ENCODE data around the gene IRS2.

The IRS2 gene

DNA sequence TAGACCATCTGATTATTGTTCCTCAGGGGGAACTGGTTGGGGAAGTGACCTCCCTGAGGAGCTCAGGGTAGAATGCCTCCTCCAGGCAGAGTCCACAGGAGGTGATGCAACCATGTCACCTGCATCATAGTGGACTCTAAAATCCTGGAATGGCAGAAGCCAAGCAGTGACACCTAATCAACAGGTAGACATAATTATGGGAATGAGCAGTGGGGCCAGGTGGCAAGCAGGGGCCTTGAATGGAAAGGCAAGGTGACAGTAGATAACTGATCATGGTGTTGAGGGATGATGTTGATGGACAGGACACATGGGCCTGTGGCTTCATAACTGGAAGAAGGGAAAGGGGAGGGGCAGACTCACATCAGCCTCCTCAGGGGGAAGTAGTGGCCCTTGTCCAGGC is 27.3 kb upstream of the IRS2 start:
- Histone ChIP-seq H4K20me1 (ENCODE audit: insufficient read depth, low read length, poor library complexity, severe bottlenecking) (no peaks in the 10 kb centered on the region), H3K9me3 (ENCODE audit: insufficient read depth, low read depth, low read length) (no peaks in the 10 kb centered on the region), H3K4me1 (ENCODE audit: insufficient read depth, low read length, poor library complexity, severe bottlenecking) (no peaks in the 10 kb centered on the region), H3F3A (ENCODE audit: low read depth) (no peaks in the 10 kb centered on the region), H3K4me3 (ENCODE audit: low read length, poor library complexity, severe bottlenecking) (no peak overlapping the region), H3K9me2 (replicated peaks; ENCODE audit: low read depth, low read length) (0 out of 2 replicates have a peak, but pooled peaks cover 5% of the 10 kb centered on the region), H3K4me2 (ENCODE audit: low read depth, low read length, poor library complexity, severe bottlenecking) (no peak overlapping the region), H2AFZ (ENCODE audit: low read length) (no peak overlapping the region), H3K27me3 (ENCODE audit: insufficient read depth, low read length, poor library complexity, severe bottlenecking) (no peaks in the 10 kb centered on the region), H3K9ac (ENCODE audit: low read depth, low read length, poor library complexity, severe bottlenecking) (no peak overlapping the region), H3K79me2 (ENCODE audit: insufficient read depth, low read length) (no peaks in the 10 kb centered on the region), H3K36me3 (ENCODE audit: insufficient read depth, low read length) (no peaks in the 10 kb centered on the region)
- no peak for TF ChIP-seq EZH2phosphoT487 (IDR thresholded peaks at IDR 0.05; ENCODE audit: borderline replicate concordance)
- TF ChIP-seq, protein P1, sequence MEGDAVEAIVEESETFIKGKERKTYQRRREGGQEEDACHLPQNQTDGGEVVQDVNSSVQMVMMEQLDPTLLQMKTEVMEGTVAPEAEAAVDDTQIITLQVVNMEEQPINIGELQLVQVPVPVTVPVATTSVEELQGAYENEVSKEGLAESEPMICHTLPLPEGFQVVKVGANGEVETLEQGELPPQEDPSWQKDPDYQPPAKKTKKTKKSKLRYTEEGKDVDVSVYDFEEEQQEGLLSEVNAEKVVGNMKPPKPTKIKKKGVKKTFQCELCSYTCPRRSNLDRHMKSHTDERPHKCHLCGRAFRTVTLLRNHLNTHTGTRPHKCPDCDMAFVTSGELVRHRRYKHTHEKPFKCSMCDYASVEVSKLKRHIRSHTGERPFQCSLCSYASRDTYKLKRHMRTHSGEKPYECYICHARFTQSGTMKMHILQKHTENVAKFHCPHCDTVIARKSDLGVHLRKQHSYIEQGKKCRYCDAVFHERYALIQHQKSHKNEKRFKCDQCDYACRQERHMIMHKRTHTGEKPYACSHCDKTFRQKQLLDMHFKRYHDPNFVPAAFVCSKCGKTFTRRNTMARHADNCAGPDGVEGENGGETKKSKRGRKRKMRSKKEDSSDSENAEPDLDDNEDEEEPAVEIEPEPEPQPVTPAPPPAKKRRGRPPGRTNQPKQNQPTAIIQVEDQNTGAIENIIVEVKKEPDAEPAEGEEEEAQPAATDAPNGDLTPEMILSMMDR (conservative IDR thresholded peaks at IDR 0.05; ENCODE audit: low read length) = no peak

DNA sequence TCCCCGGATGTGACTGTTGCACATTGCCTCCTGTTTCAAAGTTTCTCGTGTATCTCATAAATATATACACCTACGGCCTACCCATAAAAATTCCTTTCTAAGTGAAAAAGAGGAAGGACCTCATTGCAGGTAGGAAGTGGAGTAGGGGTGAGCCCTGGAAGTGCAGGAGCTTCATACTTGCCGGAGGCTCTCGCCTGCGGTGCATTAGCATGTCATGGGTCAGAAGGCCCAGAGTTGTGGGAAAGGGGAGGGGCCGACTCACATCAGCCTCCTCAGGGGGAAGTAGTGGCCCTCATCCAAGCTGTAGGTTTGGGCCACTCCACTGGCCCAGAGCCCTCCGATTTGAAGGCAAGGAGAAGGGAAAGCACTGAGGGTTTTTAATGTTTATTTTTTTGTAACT is 26.0 kb upstream of the IRS2 start:
- no peak overlapping the region for H3K4me2 ChIP-seq (ENCODE audit: low read depth, low read length, poor library complexity, severe bottlenecking)
- H3K36me3 ChIP-seq (ENCODE audit: insufficient read depth, low read length) = no peaks in the 10 kb centered on the region
- no peaks in the 10 kb centered on the region for H3K27me3 ChIP-seq (ENCODE audit: insufficient read depth, low read length, poor library complexity, severe bottlenecking)
- H3K4me1 ChIP-seq (ENCODE audit: insufficient read depth, low read length, poor library complexity, severe bottlenecking) = no peaks in the 10 kb centered on the region
- TF ChIP-seq, protein P1 (conservative IDR thresholded peaks at IDR 0.05; ENCODE audit: low read length) = no peak
- no peak for TF ChIP-seq EZH2phosphoT487 (IDR thresholded peaks at IDR 0.05; ENCODE audit: borderline replicate concordance)
- H3K9me3 ChIP-seq (ENCODE audit: insufficient read depth, low read depth, low read length) = no peaks in the 10 kb centered on the region
- H4K20me1 ChIP-seq (ENCODE audit: insufficient read depth, low read length, poor library complexity, severe bottlenecking) = no peaks in the 10 kb centered on the region
- no peak overlapping the region for H2AFZ ChIP-seq (ENCODE audit: low read length)
- no peak overlapping the region for H3K9ac ChIP-seq (ENCODE audit: low read depth, low read length, poor library complexity, severe bottlenecking)
- H3K79me2 ChIP-seq (ENCODE audit: insufficient read depth, low read length) = no peaks in the 10 kb centered on the region
- 0 out of 2 replicates have a peak, but pooled peaks cover 5% of the 10 kb centered on the region for H3K9me2 ChIP-seq (replicated peaks; ENCODE audit: low read depth, low read length)
- no peaks in the 10 kb centered on the region for H3F3A ChIP-seq (ENCODE audit: low read depth)
- no peak overlapping the region for H3K4me3 ChIP-seq (ENCODE audit: low read length, poor library complexity, severe bottlenecking)

DNA sequence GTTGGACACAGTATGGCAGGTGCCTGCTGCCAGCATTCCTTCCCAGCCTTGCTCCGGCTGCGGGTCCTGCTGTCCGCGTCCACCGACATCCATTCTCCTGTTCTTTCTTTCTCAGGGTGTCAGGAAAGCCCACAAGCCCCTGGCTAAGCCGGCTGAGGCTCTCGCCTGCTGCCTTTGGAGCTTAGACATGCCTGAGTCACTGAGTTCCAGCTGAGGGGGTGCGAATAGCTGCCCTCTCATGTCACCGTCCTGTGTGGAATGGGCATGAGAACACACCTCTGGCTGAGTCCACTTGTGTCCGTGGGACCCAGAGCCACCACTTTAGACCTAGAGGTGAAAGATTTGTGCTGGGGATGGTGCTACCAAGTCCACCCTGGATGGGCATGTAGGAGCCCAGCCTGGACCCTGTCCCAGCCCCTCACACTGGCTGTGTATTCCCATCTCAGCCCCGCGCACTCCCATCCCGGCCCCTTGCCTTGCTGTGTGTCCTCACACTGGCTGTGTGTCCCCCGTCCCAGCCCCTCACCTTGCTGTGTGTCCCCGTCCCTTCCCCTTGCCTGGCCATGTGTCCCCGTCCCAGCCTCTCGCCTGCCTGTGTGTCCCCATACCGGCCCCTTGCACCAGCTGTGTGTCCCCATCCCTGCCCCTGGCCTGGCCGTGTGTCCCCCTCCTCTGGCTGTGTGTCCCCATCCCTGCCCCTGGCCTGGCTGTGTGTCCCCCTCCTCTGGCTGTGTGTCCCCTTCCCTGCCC is 24.6 kb upstream of the IRS2 start:
- Histone ChIP-seq H3K9ac (ENCODE audit: low read depth, low read length, poor library complexity, severe bottlenecking) (no peak overlapping the region), H3K79me2 (ENCODE audit: insufficient read depth, low read length) (no peaks in the 10 kb centered on the region), H3K4me1 (ENCODE audit: insufficient read depth, low read length, poor library complexity, severe bottlenecking) (no peaks in the 10 kb centered on the region), H4K20me1 (ENCODE audit: insufficient read depth, low read length, poor library complexity, severe bottlenecking) (no peaks in the 10 kb centered on the region), H3K36me3 (ENCODE audit: insufficient read depth, low read length) (no peaks in the 10 kb centered on the region), H2AFZ (ENCODE audit: low read length) (no peak overlapping the region), H3K4me3 (ENCODE audit: low read length, poor library complexity, severe bottlenecking) (no peak overlapping the region), H3K4me2 (ENCODE audit: low read depth, low read length, poor library complexity, severe bottlenecking) (no peak overlapping the region), H3K9me2 (replicated peaks; ENCODE audit: low read depth, low read length) (0 out of 2 replicates have a peak, but pooled peaks cover 5% of the 10 kb centered on the region), H3K27me3 (ENCODE audit: insufficient read depth, low read length, poor library complexity, severe bottlenecking) (no peaks in the 10 kb centered on the region), H3K9me3 (ENCODE audit: insufficient read depth, low read depth, low read length) (no peaks in the 10 kb centered on the region), H3F3A (ENCODE audit: low read depth) (no peaks in the 10 kb centered on the region)
- TF ChIP-seq, protein P1 (conservative IDR thresholded peaks at IDR 0.05; ENCODE audit: low read length) = no peak
- no peak for TF ChIP-seq EZH2phosphoT487 (IDR thresholded peaks at IDR 0.05; ENCODE audit: borderline replicate concordance)
